CD4-positive, alpha-beta T cell treated with Interleukin-6 for 4 hours (primary cell): ENCODE measurements around the gene SLC13A1.
"Not testable (repeated sequence)": the region's sequence is repeated elsewhere in the genome, so short reads cannot be mapped to it uniquely, and the experiment has no call there.

ENCODE experiments used
- DNase-seq: peaks from one replicate; pipeline ENCODE4 v3.0.0-alpha.2; 2020; ENCODE audit warnings: mixed read lengths

Gene SLC13A1

GRCh38 chr7:123122916-123123315 lies 76.9 kb downstream of the SLC13A1 start:
- DNase-seq = no peak

GRCh38 chr7:123120286-123120685 lies 79.5 kb downstream of the SLC13A1 start:
- no peak for DNase-seq

DNA sequence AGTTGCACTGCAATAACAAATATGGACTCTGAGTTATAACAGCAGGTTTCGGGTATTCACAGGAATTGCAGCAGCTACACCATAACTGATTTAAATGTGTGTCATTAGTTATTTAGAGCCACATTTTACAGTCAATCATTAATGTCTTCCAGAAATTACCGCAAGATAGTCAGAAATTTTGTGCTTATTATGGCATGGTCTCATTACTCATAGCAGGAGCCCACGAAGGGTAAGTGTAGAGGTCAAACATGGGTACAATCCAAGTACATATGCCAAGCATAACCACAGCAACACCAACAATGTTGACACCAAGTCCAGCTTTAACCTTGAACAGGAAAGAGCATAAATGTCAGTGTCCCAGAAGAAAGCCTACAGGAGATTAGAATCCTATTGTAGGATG lies 84.4 kb downstream of the SLC13A1 start:
- no peak for DNase-seq

DNA sequence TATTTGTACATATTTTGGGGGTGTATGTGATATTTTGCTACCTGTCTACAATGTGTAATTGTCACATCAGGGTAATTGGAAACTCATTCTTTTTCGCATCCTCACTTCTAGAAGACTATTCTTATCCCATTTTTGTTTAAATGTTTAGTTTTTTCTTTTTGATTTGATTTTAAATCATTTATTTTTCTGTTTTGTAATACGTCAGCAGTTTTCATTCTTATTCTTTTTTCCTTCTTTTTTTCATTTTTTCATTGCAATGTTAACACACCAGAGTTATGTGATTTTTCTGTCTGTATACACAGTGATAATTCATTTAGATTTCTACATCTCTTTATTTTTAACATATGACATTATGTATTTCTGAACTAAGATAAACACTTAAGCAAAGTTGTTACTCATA lies 85.5 kb downstream of the SLC13A1 start:
- no peak for DNase-seq

GRCh38 chr7:123112833-123113232 lies 86.9 kb downstream of the SLC13A1 start:
- no peak for DNase-seq

DNA sequence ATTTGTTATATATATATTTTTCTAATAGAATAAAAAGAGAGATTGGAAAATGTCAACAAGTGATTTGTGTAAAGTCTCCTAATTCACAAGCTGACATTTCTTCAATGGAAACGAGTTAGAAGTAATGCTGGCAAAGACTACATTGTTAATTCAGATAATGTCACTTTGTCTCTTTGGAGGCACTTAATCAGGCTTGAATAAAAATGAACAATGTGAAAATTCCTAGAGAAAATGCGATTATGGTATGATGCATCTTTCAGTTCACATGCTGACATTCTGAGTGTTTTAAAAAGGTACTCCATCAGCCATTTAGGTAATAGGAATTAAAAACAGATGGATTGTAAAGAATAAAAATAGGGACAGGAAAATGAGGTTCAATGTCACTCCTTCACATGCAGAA lies 100.1 kb downstream of the SLC13A1 start:
- DNase-seq = no peak

DNA sequence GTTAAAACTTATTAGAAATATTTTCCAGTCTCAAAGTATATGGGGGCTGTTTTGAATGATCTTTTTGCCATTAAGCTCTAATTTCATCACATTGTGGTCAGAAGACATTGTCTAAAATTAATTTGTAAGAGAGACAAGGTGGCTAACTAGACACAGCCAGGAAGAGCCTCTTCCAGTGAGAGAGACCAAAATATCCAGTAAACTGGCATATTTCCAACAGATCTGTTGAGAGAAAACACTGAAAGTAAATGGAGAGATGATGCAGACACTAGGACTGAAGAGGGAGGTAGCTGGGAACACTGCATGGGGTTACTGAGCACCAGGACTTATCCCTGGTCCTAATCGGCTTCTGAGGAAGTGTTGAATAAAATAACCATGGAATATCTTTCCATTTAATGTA lies 102.8 kb downstream of the SLC13A1 start:
- no peak for DNase-seq

- DNase-seq = no peak
These were observed 103.3 kb downstream of the SLC13A1 start for GRCh38 chr7:123096434-123096833.

DNA sequence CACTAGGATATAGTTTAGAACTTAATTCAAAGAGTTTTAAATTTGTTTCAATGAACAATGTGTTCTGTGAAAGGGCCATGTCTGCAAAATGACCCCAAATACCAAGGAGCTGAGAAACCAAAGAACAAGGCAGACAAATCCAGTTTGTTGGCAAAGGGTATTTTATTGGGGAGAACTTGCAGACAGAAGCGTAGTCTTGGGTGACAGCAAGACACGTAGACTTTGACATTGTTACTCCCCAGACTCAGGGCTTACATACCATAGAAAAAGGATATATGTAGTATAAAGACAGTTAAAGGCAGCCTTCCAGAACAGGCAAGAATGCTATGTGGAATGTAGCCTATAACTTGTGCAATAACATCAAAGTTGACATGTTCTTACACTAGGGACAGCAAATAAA lies 109.3 kb downstream of the SLC13A1 start:
- no peak for DNase-seq

DNA sequence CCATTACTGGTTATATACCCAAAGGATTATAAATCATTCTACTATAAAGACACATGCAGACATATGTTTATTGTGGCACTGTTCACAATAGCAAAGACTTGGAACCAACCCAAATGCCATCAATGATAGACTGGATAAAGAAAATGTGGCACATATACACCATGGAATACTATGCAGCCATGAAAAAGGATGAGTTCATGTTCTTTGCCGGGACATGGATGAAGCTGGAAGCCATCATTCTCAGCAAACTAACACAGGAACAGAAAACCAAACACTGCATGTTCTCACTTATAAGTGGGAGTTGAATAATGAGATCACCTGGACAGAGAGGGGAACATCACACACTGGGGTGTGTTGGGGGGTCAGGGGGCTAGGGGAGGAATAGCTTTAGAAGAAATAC lies 112.9 kb downstream of the SLC13A1 start:
- DNase-seq = not testable (repeated sequence)

GRCh38 chr7:123084861-123085260 lies 114.9 kb downstream of the SLC13A1 start:
- not testable (repeated sequence) for DNase-seq

GRCh38 chr7:123079021-123079420 lies 120.7 kb downstream of the SLC13A1 start:
- no peak for DNase-seq

- no peak for DNase-seq
These were observed 123.8 kb downstream of the SLC13A1 start for GRCh38 chr7:123075838-123076467.

GRCh38 chr7:123070702-123071286 lies 129.0 kb downstream of the SLC13A1 start:
- DNase-seq = no peak

DNA sequence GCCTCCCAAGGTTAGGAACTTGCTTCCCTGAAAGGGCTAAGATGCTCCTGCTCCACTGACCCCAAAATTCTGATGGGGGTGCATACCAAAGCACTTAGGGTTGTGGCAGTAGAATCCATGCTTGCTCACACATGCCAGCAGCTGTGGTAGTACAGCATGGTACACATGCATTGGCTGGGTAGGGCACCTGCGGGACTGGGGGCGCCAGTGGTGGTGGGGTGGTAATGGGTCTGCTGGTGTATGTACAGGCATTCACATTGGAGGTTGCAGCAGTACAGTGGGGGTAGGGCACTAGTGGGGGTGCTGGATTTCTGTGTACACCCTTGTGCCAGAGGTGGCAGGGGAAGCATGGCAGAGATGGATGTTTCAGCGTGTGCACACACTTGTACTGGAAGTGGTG lies 132.0 kb downstream of the SLC13A1 start:
- DNase-seq = no peak
